ENCODE data around the gene RXRA.
A peak's percentile ranks its signal among the peaks of the same experiment; 100 is the strongest.

RXRA gene

GRCh38 chr9:134440636-134441226 is 114.5 kb downstream of the RXRA start:
- TF ChIP-seq POLR2AphosphoS5 (IDR thresholded peaks at IDR 0.05; ENCODE audit: low read depth): no peak
- TF ChIP-seq CTCF (IDR thresholded peaks at IDR 0.05; ENCODE audit: insufficient read depth, low read length): no peak
- TF ChIP-seq SPI1 (IDR thresholded peaks at IDR 0.05; ENCODE audit: borderline replicate concordance, low read depth): no peak
- TF ChIP-seq GABPA (IDR thresholded peaks at IDR 0.05; ENCODE audit: low read depth): no peak
- TF ChIP-seq, protein P1, sequence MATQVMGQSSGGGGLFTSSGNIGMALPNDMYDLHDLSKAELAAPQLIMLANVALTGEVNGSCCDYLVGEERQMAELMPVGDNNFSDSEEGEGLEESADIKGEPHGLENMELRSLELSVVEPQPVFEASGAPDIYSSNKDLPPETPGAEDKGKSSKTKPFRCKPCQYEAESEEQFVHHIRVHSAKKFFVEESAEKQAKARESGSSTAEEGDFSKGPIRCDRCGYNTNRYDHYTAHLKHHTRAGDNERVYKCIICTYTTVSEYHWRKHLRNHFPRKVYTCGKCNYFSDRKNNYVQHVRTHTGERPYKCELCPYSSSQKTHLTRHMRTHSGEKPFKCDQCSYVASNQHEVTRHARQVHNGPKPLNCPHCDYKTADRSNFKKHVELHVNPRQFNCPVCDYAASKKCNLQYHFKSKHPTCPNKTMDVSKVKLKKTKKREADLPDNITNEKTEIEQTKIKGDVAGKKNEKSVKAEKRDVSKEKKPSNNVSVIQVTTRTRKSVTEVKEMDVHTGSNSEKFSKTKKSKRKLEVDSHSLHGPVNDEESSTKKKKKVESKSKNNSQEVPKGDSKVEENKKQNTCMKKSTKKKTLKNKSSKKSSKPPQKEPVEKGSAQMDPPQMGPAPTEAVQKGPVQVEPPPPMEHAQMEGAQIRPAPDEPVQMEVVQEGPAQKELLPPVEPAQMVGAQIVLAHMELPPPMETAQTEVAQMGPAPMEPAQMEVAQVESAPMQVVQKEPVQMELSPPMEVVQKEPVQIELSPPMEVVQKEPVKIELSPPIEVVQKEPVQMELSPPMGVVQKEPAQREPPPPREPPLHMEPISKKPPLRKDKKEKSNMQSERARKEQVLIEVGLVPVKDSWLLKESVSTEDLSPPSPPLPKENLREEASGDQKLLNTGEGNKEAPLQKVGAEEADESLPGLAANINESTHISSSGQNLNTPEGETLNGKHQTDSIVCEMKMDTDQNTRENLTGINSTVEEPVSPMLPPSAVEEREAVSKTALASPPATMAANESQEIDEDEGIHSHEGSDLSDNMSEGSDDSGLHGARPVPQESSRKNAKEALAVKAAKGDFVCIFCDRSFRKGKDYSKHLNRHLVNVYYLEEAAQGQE (IDR thresholded peaks at IDR 0.05; ENCODE audit: insufficient replicate concordance, low read depth): no peak

GRCh38 chr9:134441227-134442084 is 115.2 kb downstream of the RXRA start:
- no peak overlapping the region for H3K4me3 ChIP-seq (replicated peaks; ENCODE audit: insufficient read depth, low read length)

More at GRCh38 chr9:134440636-134441226, 114.5 kb downstream of the RXRA start:
- DNase-seq (ENCODE audit: low read depth in 1 of 2, low spot score in 1 of 2): no peak
- H3K4me3 ChIP-seq (replicated peaks; ENCODE audit: insufficient read depth, low read length): no peak overlapping the region
- no peak overlapping the region for H3K27ac ChIP-seq (replicated peaks)
- H3K27me3 ChIP-seq (ENCODE audit: insufficient read depth, poor library complexity, severe bottlenecking): no peaks in the 10 kb centered on the region

GRCh38 chr9:134442085-134442474 is 115.8 kb downstream of the RXRA start:
- TF ChIP-seq CTCF (IDR thresholded peaks at IDR 0.05; ENCODE audit: insufficient read depth, low read length): no peak
- TF ChIP-seq POLR2AphosphoS5 (IDR thresholded peaks at IDR 0.05; ENCODE audit: low read depth): no peak
- no peak for TF ChIP-seq GABPA (IDR thresholded peaks at IDR 0.05; ENCODE audit: low read depth)
- TF ChIP-seq, protein P1 (IDR thresholded peaks at IDR 0.05; ENCODE audit: insufficient replicate concordance, low read depth): no peak
- no peak for TF ChIP-seq SPI1 (IDR thresholded peaks at IDR 0.05; ENCODE audit: borderline replicate concordance, low read depth)
- Histone ChIP-seq H3K27me3 (ENCODE audit: insufficient read depth, poor library complexity, severe bottlenecking) (no peaks in the 10 kb centered on the region), H3K27ac (replicated peaks) (0 out of 2 replicates have a peak overlapping the region, but pooled peaks have one; percentile 0), H3K4me3 (replicated peaks; ENCODE audit: insufficient read depth, low read length) (no peak overlapping the region)
- DNase-seq (ENCODE audit: low read depth in 1 of 2, low spot score in 1 of 2): peak in 1 of 2 experiments; percentile 16

More at GRCh38 chr9:134441227-134442084, 115.2 kb downstream of the RXRA start:
- no peak for DNase-seq (ENCODE audit: low read depth in 1 of 2, low spot score in 1 of 2)
- H3K27me3 ChIP-seq (ENCODE audit: insufficient read depth, poor library complexity, severe bottlenecking): no peaks in the 10 kb centered on the region
- no peak overlapping the region for H3K27ac ChIP-seq (replicated peaks)
- TF ChIP-seq POLR2AphosphoS5 (IDR thresholded peaks at IDR 0.05; ENCODE audit: low read depth): peak; percentile 80
- TF ChIP-seq GABPA (IDR thresholded peaks at IDR 0.05; ENCODE audit: low read depth): no peak

DNA sequence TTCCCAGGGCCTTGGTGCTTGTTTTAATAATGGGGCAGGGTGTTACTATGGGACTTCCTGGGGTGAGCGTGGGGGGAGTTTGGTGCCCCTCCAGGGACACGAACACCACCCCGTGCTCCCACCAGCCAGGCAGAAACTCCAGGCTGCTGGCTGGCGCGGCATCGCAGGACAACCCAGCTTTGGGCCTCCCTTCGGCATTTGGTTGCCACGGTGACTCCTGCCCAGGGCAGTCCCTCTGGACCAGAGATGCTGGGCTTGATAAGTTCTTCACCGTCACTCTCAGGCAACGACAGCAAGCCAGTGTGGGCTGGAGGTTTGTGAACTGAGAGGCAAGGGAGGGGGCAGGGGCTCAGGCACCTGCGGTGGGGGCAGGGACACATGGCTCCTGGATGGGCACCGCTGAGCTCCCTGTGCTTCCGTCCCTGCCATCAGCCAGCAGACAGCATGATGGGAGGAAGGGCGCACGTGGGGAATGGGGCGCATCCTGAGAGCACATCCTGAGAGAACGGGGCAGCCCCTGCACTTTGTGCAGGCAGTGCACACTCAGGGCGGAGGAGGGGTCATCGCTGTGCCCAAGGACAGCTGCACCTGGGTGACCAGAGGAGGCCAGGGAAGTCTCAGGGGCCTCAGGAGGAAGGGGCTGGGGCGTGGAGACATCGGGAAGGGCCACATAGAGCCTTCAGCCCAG is 116.4 kb downstream of the RXRA start:
- Histone ChIP-seq H3K27ac (replicated peaks) (no peak overlapping the region), H3K27me3 (ENCODE audit: insufficient read depth, poor library complexity, severe bottlenecking) (no peaks in the 10 kb centered on the region), H3K4me3 (replicated peaks; ENCODE audit: insufficient read depth, low read length) (no peak overlapping the region)
- TF ChIP-seq CTCF (IDR thresholded peaks at IDR 0.05; ENCODE audit: insufficient read depth, low read length) (no peak), POLR2AphosphoS5 (IDR thresholded peaks at IDR 0.05; ENCODE audit: low read depth) (no peak; the same call in 1 of the 2 replicates), SPI1 (IDR thresholded peaks at IDR 0.05; ENCODE audit: borderline replicate concordance, low read depth) (no peak), GABPA (IDR thresholded peaks at IDR 0.05; ENCODE audit: low read depth) (no peak)
- TF ChIP-seq, protein P1 (IDR thresholded peaks at IDR 0.05; ENCODE audit: insufficient replicate concordance, low read depth): no peak
- DNase-seq (ENCODE audit: low read depth in 1 of 2, low spot score in 1 of 2): no peak
